HEK293T (cell line): ENCODE measurements around the gene SPTLC2.
A peak's percentile ranks its signal among the peaks of the same experiment; 100 is the strongest.

Experiments
- CTCF ChIA-PET: fragments of 350-600 bp; formaldehyde crosslinking; extraction: SDS; loops from one replicate; lab custom pipeline; 2021; ENCODE audit warnings: antibody characterized with exemption, inconsistent platforms; lab: Yijun Ruan, JAX
- POLR2A ChIA-PET: fragments of 350-600 bp; formaldehyde crosslinking; extraction: SDS; loops from one replicate; lab custom pipeline; 2020; ENCODE audit warnings: antibody characterized with exemption, inconsistent platforms; lab: Yijun Ruan, JAX
- DNase-seq: peaks from one replicate; pipeline ENCODE4 v3.0.0; 2012; ENCODE audit warnings: mixed read lengths; ENCODE audit errors: extremely low spot score
- ARNT ChIP-seq: fragments of 450-650 bp; IDR thresholded peaks from 2 replicates; pipeline ENCODE4 v1.6.1; 2017; ENCODE audit warnings: mild to moderate bottlenecking
- BHLHE40 ChIP-seq: fragments of 450-650 bp; IDR thresholded peaks from 2 replicates; pipeline ENCODE4 v1.6.1; 2016; ENCODE audit warnings: mild to moderate bottlenecking, moderate library complexity, borderline replicate concordance
- CTBP1 ChIP-seq: fragments of 450-650 bp; IDR thresholded peaks from 2 replicates; pipeline ENCODE4 v1.6.1; 2016; ENCODE audit warnings: borderline replicate concordance
- ELF4 ChIP-seq: fragments of 450-650 bp; IDR thresholded peaks from 2 replicates; pipeline ENCODE4 v1.6.1; 2017; ENCODE audit warnings: antibody characterized with exemption
- FOXA1 ChIP-seq: fragments of 450-650 bp; IDR thresholded peaks from 2 replicates; pipeline ENCODE4 v1.6.1; 2016; ENCODE audit warnings: mild to moderate bottlenecking
- FOXK2 ChIP-seq: fragments of 450-650 bp; IDR thresholded peaks from 2 replicates; pipeline ENCODE4 v1.6.1; 2016; ENCODE audit warnings: mild to moderate bottlenecking
- FOXM1 ChIP-seq: fragments of 450-650 bp; IDR thresholded peaks from 2 replicates; pipeline ENCODE4 v1.6.1; 2017; ENCODE audit warnings: mild to moderate bottlenecking, borderline replicate concordance
- HDGF ChIP-seq: fragments of 450-650 bp; IDR thresholded peaks from 2 replicates; pipeline ENCODE4 v1.6.1; 2017; ENCODE audit warnings: antibody characterized with exemption, borderline replicate concordance
- L3MBTL2 ChIP-seq: fragments of 450-650 bp; conservative IDR thresholded peaks from 2 replicates; pipeline ENCODE4 v1.6.1; 2016; ENCODE audit warnings: mild to moderate bottlenecking
- LEF1 ChIP-seq: fragments of 450-650 bp; IDR thresholded peaks from 2 replicates; pipeline ENCODE4 v1.6.1; 2017; ENCODE audit warnings: mild to moderate bottlenecking, borderline replicate concordance
- NFRKB ChIP-seq: fragments of 450-650 bp; IDR thresholded peaks from 2 replicates; pipeline ENCODE4 v1.6.1; 2016; ENCODE audit warnings: mild to moderate bottlenecking, moderate library complexity
- SP1 ChIP-seq: fragments of 450-650 bp; IDR thresholded peaks from 2 replicates; pipeline ENCODE4 v1.6.1; 2017
- SUZ12 ChIP-seq: fragments of 450-650 bp; IDR thresholded peaks from 2 replicates; pipeline ENCODE4 v1.6.1; 2016; ENCODE audit warnings: mild to moderate bottlenecking
- TARDBP ChIP-seq: fragments of 450-650 bp; IDR thresholded peaks from 2 replicates; pipeline ENCODE4 v1.6.1; 2016
- ZNF384 ChIP-seq: fragments of 450-650 bp; IDR thresholded peaks from 2 replicates; pipeline ENCODE4 v1.6.1; 2016
- TF ChIP-seq, protein P1 (sequence below): fragments of 450-650 bp; IDR thresholded peaks from 2 replicates; pipeline ENCODE4 v1.6.1; 2016

The SPTLC2 gene

DNA sequence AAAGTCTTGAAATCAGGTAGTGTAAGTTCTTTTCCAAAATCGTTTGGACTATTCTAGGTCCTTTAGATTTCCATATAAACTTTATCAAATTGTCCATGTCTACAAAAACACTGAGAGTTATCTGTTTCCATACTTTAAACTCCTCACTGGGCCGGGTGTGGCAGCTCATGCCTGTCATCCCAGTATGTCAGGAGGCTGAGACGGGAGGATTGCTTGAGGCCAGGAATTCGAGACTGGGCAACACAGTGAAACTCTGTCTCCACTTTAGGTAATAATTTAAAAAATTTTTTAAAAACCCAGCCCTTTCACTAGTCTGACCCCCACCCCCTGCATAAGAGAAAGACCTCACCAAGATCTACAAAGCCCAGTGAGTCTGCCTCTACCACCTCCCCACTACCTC, 111.4 kb downstream of the SPTLC2 start:
- no peak for DNase-seq
- TF ChIP-seq FOXK2 = no peak
- TF ChIP-seq L3MBTL2 = no peak
- TF ChIP-seq SP1 = no peak
- no peak for TF ChIP-seq BHLHE40
- TF ChIP-seq FOXA1 = no peak
- no peak for TF ChIP-seq LEF1
- TF ChIP-seq, protein P1, sequence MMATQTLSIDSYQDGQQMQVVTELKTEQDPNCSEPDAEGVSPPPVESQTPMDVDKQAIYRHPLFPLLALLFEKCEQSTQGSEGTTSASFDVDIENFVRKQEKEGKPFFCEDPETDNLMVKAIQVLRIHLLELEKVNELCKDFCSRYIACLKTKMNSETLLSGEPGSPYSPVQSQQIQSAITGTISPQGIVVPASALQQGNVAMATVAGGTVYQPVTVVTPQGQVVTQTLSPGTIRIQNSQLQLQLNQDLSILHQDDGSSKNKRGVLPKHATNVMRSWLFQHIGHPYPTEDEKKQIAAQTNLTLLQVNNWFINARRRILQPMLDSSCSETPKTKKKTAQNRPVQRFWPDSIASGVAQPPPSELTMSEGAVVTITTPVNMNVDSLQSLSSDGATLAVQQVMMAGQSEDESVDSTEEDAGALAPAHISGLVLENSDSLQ = no peak
- no peak for TF ChIP-seq FOXM1
- TF ChIP-seq NFRKB = no peak
- TF ChIP-seq TARDBP = no peak
- no peak for TF ChIP-seq SUZ12
- no peak for TF ChIP-seq CTBP1
- no peak for TF ChIP-seq ZNF384
- no peak for TF ChIP-seq ARNT
- TF ChIP-seq HDGF = no peak
- no peak for TF ChIP-seq ELF4
- ChIA-PET POLR2A (no interaction called here), CTCF (interaction anchor here (1.8 kb wide), 1 partner anchor 13 kb away, joined by 6 read pairs; no protein-coding TSS in a partner anchor)

DNA sequence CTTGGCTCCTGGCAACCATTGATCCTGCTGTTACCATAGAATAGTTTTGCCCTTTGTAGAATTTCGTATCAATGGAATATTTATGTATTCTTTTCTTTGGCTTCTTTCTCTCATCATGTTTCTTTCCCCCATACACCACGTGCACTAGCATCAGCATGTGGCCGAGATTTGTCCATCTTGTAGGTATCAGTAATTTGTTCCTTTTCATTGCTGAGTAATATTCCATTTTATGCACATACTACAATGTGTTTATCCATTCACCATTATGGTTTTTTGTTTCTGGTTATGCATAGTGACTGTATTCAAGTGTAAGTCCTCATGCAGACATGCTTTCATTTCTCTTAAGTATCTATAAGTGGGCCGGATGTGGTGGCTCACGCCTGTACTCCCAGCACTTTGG, 113.3 kb downstream of the SPTLC2 start:
- no peak for DNase-seq
- ChIA-PET POLR2A (no interaction called here), CTCF (no interaction called here)
- no peak for TF ChIP-seq ARNT
- no peak for TF ChIP-seq BHLHE40
- TF ChIP-seq LEF1 = no peak
- TF ChIP-seq FOXM1 = no peak
- TF ChIP-seq, protein P1 = no peak
- no peak for TF ChIP-seq HDGF
- TF ChIP-seq ELF4 = no peak
- no peak for TF ChIP-seq NFRKB
- TF ChIP-seq SUZ12 = no peak
- no peak for TF ChIP-seq CTBP1
- TF ChIP-seq FOXA1 = no peak
- no peak for TF ChIP-seq SP1
- TF ChIP-seq FOXK2 = no peak
- no peak for TF ChIP-seq ZNF384
- TF ChIP-seq L3MBTL2 = no peak
- no peak for TF ChIP-seq TARDBP

DNA sequence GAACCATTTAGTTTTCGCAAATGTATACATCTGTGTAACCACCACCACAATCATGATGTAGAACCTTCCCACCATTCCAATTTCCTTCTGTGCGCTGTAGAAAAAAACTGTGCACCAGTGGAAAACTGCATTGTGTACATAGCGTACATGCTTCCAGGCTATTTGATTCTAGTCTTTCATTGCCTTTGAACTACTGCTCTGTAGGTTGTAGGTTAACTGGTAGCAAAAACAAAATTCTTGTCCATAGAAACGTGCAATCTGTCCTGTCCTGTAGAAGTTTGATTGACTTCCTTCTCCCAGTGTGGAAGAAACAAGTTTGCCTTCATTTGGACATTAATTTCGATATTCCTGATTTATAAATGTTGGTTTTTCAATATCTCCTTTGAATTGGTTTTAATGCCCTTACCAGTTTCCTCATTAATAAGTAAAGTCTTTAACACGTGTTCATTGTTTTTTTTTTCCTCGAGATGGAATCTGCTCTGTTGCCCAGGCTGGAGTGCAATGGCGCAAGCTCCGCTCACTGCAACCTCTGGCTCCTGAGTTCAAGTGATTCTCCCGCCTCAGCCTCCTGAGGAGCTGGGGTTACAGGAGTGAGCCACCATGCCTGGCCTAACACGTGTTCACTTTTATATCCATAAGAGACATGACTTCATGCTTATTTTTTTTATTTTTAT, 114.2 kb downstream of the SPTLC2 start:
- no peak for DNase-seq
- ChIA-PET POLR2A (no interaction called here), CTCF (no interaction called here)
- TF ChIP-seq ARNT (no peak), FOXK2 (no peak), SP1 (no peak), SUZ12 (no peak), FOXM1 (no peak), HDGF (no peak), CTBP1 (no peak), ELF4 (no peak), NFRKB (no peak), TARDBP (no peak), L3MBTL2 (no peak)

DNA sequence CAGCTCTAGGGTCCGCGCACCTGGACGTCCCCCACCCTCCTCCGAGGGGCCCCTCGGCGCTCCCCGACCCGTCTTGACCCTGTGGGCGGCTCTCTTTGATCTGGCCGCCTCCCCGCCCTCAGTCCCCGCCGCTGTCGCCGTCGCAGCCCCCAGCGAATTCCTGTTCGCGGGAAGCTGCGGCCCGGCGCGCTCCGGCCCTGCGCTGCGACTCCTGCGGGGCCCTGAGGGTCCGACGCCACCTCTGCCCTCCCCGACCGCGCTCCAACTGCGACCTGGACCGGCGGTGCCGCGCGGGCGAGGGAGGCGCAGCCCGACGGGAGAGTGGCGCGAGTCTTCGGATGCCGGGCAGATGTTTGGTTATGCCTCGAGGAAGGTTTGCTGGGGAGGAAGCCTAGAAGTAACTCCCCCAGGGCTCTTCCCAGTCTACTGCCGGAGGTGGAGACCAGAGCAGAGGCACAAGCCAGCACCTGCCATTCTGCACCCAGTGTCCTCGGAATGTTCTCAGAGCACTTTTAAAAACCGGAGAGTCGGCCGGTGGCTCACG, 117.4 kb downstream of the SPTLC2 start:
- POLR2A ChIA-PET = no interaction called here
- peak; percentile 39 for DNase-seq
- CTCF ChIA-PET = no interaction called here
- TF ChIP-seq LEF1 = no peak
- TF ChIP-seq TARDBP = no peak
- TF ChIP-seq SP1 = no peak

DNA sequence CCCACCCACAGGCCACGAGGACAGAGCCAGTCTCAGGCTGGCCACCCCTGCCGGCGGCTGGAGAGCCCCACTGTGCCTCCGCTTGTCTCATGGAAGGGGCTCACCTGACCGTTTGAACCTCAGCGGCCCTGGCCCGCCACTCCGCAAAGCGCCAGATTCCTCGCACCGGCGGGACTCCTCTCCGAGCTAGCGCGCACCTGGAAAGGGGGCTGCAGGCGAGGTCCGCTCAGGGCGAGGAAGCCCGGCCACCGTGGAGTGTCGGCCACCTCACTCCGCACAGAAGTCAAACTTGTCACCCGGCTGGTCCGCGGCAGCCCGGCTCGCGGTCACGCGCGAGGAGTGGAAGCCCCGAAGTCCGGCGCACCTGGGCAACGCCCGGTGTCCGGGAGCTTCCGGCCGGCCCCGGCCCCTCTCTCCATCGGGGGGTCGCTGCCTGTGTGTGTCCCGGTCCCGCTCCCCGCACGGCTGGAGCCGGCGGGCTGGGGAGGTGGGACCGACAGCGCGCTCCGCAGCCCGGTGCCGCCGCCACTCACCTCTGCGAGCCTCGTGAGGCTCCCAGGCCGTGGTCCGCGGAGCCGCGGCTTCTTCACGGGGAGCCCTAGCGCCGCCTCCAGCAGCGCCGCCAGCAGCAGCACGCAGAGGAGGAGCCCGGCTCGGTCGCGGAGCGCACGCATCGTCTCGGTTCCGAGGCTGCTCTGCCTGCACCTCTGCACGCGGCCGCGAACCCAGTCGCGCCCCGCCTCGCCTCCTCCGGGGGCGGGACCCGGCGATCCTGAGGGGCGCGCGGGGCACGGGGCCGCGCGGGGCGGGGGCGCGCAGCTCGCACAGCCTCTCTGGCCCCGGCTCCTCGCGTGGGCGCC, 118.1 kb downstream of the SPTLC2 start, which contains the start of gene ISM2:
TSS of gene ISM2 (minus strand) at position 697 of the 860 bp plus-strand sequence. CDS start at position 674, 23 bp downstream.
- CTCF ChIA-PET = no interaction called here

DNA sequence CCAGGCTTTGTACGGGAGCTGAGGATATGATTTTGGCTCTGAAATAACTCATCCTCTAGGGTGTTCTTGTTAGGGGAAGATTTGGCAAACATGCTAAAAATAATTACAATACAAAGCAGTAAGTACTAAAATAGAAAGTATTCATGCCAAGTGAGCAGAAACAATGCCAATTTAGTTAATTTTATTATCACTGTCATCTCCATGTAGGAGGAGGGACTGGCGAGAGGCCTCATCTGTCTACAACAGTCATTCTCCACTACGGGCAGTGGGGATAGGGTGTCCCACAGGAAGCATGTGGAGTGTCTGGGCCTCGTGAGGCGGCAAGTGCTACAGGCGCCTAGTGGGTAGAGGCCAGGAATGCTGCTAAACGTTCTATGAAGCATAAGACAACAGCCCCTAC, 121.1 kb downstream of the SPTLC2 start:
- TF ChIP-seq FOXK2 (no peak), TARDBP (no peak), HDGF (no peak), SUZ12 (no peak), ZNF384 (no peak), FOXA1 (no peak), SP1 (no peak), LEF1 (no peak), NFRKB (no peak), CTBP1 (no peak), ARNT (no peak), FOXM1 (no peak), L3MBTL2 (no peak), BHLHE40 (no peak), ELF4 (no peak)
- TF ChIP-seq, protein P1 = no peak
- ChIA-PET CTCF (no interaction called here), POLR2A (no interaction called here)
- DNase-seq = no peak

More for the DNA sequence above, 118.1 kb downstream of the SPTLC2 start, which contains the start of gene ISM2:
- TF ChIP-seq L3MBTL2 (peak; percentile 65), FOXA1 (no peak)
- DNase-seq = peak; percentile 71
- POLR2A ChIA-PET = no interaction called here
